HCT116 (cell line): ENCODE measurements around the gene PCDH9. TPM values are rescaled to one million over a fixed set of nuclear protein-coding genes. Genes with fewer than 3 reads are reported as not detected.

ENCODE experiments used
- ATAC-seq: fragments of 200-7000 bp; cut with Tn5 transposase; 2 replicates; pipeline ENCODE4 v1.9.1; 2020; ENCODE audit warnings: mild to moderate bottlenecking, moderate library complexity
- BruUV-seq: library from RNA; stranded (reverse); fragments of 400-500 nt; replicated peaks from 2 replicates; lab custom pipeline; 2021; lab: Mats Ljungman, UMichigan
- CTCF ChIA-PET: fragments of 300-600 bp; sonication (Branson Sonifier 250); formaldehyde crosslinking; loops from one replicate; lab custom pipeline; 2021; ENCODE audit warnings: antibody characterized with exemption; lab: Charles Lee
- POLR2A ChIA-PET: fragments of 300-600, 350-600 bp; sonication (Branson Sonifier 250); formaldehyde crosslinking; loops from one replicate; lab custom pipeline; 2021; ENCODE audit warnings: antibody characterized with exemption; lab: Charles Lee
- RAD21 ChIA-PET, 2 experiments: fragments of 300-600 bp; sonication (Branson Sonifier 250); formaldehyde crosslinking; loops; one replicate each; lab custom pipeline; 2023; ENCODE audit warnings: low total read pairs in 2 of 2; ENCODE audit not compliant: uncharacterized antibody in 2 of 2, unreplicated experiment in 2 of 2, low non-redundant PET in 1 of 2; lab: Charles Lee
- DNase-seq: peaks from one replicate; pipeline ENCODE4 v3.0.0-alpha.2; 2010; ENCODE audit warnings: low read depth, low spot score
- H2AFZ ChIP-seq: fragments of 200-600 bp; shearing (Covaris generic), sonication (generic); 2 replicates; pipeline ENCODE4 v1.6.1; 2017; ENCODE audit warnings: low read depth, mixed run types, mixed read lengths, antibody characterized with exemption, low read length; ENCODE audit not compliant: poor library complexity, severe bottlenecking
- H3K27ac ChIP-seq: 2 replicates; pipeline ENCODE4 v1.5.1; 2012; ENCODE audit warnings: low read depth, low read length
- H3K27me3 ChIP-seq: fragments of 200-600 bp; sonication (generic); 2 replicates; pipeline ENCODE4 v1.6.1; 2016; ENCODE audit warnings: mixed run types, low read length, mixed read lengths; ENCODE audit not compliant: insufficient read depth
- H3K36me3 ChIP-seq, 2 experiments: fragments of 200-500 bp in 1 of 2; fragments of 200-600 bp in 1 of 2; sonication (Bioruptor generic) in 1 of 2; sonication (generic) in 1 of 2; 2 replicates each; pipeline versions ENCODE4 v1.5.1 to v1.6.1; 2014 to 2016; ENCODE audit warnings: low read length in 2 of 2, inconsistent platforms in 1 of 2, mixed read lengths in 1 of 2, mixed run types in 1 of 2; ENCODE audit not compliant: insufficient read depth in 2 of 2, control insufficient read depth in 1 of 2
- H3K4me1 ChIP-seq, 2 experiments: fragments of 200-600 bp in 1 of 2; sonication (generic) in 1 of 2; 2 replicates each; pipeline versions ENCODE4 v1.5.1 to v1.6.1; 2012 to 2017; ENCODE audit warnings: low read length in 2 of 2, inconsistent platforms in 1 of 2, mild to moderate bottlenecking in 1 of 2, mixed read lengths in 1 of 2, mixed run types in 1 of 2, moderate library complexity in 1 of 2; ENCODE audit not compliant: insufficient read depth in 2 of 2, control insufficient read depth in 1 of 2
- H3K4me2 ChIP-seq: fragments of 200-600 bp; sonication (generic); 2 replicates; pipeline ENCODE4 v1.6.1; 2017; ENCODE audit warnings: mixed run types, low read length, mixed read lengths
- H3K4me3 ChIP-seq, 2 experiments: fragments of 200-600 bp in 1 of 2; sonication (generic) in 1 of 2; replicated peaks in 1 of 2; 2 replicates each; pipeline ENCODE4 v1.5.1; 2011 to 2016; ENCODE audit warnings: low read length in 2 of 2, control low read depth in 1 of 2, low read depth in 1 of 2, mild to moderate bottlenecking in 1 of 2, mixed read lengths in 1 of 2, mixed run types in 1 of 2
- H3K79me2 ChIP-seq: fragments of 200-600 bp; sonication (generic); 2 replicates; pipeline ENCODE4 v1.6.1; 2017; ENCODE audit warnings: mild to moderate bottlenecking, mixed run types, low read length, moderate library complexity, mixed read lengths; ENCODE audit not compliant: insufficient read depth
- H3K9ac ChIP-seq: fragments of 200-600 bp; sonication (generic); 2 replicates; pipeline ENCODE4 v1.6.1; 2016; ENCODE audit warnings: low read length, mixed read lengths
- H3K9me2 ChIP-seq: fragments of 200-600 bp; sonication (generic), shearing (Covaris generic); 2 replicates; pipeline ENCODE4 v1.6.1; 2017; ENCODE audit warnings: mixed run types, mild to moderate bottlenecking, moderate library complexity; ENCODE audit not compliant: insufficient read depth
- H3K9me3 ChIP-seq, 2 experiments: fragments of 200-500 bp in 1 of 2; fragments of 200-600 bp in 1 of 2; sonication (Bioruptor generic) in 1 of 2; sonication (generic) in 1 of 2; 2 replicates each; pipeline ENCODE4 v1.6.1; 2014 to 2017; ENCODE audit warnings: low read length in 2 of 2, mixed read lengths in 2 of 2, inconsistent platforms in 1 of 2, low read depth in 1 of 2, mild to moderate bottlenecking in 1 of 2, mixed run types in 1 of 2, moderate library complexity in 1 of 2; ENCODE audit not compliant: control insufficient read depth in 1 of 2, insufficient read depth in 1 of 2
- H4K20me1 ChIP-seq: fragments of 200-600 bp; sonication (generic), shearing (Covaris generic); 2 replicates; pipeline ENCODE4 v1.6.1; 2017; ENCODE audit warnings: mixed run types, mild to moderate bottlenecking, moderate library complexity; ENCODE audit not compliant: insufficient read depth
- CBX3 ChIP-seq: IDR thresholded peaks from 2 replicates; pipeline ENCODE4 v1.6.1; 2012; ENCODE audit warnings: low read depth
- CTCF ChIP-seq, 3 experiments: fragments of 200-600 bp in 1 of 3; sonication (generic) in 1 of 3; IDR thresholded peaks in 2 of 3; conservative IDR thresholded peaks in 1 of 3; 2 replicates each; pipeline ENCODE4 v1.5.1; 2012 to 2017; ENCODE audit warnings: low read depth in 2 of 3, low read length in 2 of 3, antibody characterized with exemption in 1 of 3, borderline replicate concordance in 1 of 3, control low read depth in 1 of 3, mild to moderate bottlenecking in 1 of 3, mixed read lengths in 1 of 3, mixed run types in 1 of 3, moderate library complexity in 1 of 3; ENCODE audit not compliant: insufficient read depth in 1 of 3
- EGR1 ChIP-seq: IDR thresholded peaks from 2 replicates; pipeline ENCODE4 v1.6.1; 2012; ENCODE audit warnings: low read depth
- EZH2 ChIP-seq: fragments of 200-600 bp; sonication (generic); IDR thresholded peaks from 2 replicates; pipeline ENCODE4 v1.6.1; 2017; ENCODE audit warnings: antibody characterized with exemption, mixed run types
- FOSL1 ChIP-seq: IDR thresholded peaks from 2 replicates; pipeline ENCODE4 v1.6.1; 2012; ENCODE audit warnings: low read depth
- POLR2A ChIP-seq: IDR thresholded peaks from 2 replicates; pipeline ENCODE4 v1.7.0; 2011; ENCODE audit warnings: borderline replicate concordance; ENCODE audit not compliant: insufficient read depth, insufficient read length; ENCODE audit errors: extremely low read depth
- REST ChIP-seq: IDR thresholded peaks from 2 replicates; pipeline ENCODE4 v1.6.1; 2012; ENCODE audit warnings: low read depth
- SIN3A ChIP-seq: IDR thresholded peaks from 2 replicates; pipeline ENCODE4 v1.6.1; 2012; ENCODE audit warnings: low read depth
- SP1 ChIP-seq: IDR thresholded peaks from 2 replicates; pipeline ENCODE4 v1.6.1; 2012; ENCODE audit warnings: low read depth
- SRF ChIP-seq: IDR thresholded peaks from 2 replicates; pipeline ENCODE4 v1.6.1; 2012; ENCODE audit warnings: low read depth
- YY1 ChIP-seq: IDR thresholded peaks from 2 replicates; pipeline ENCODE4 v1.6.1; 2011; ENCODE audit warnings: low read length, low read depth, moderate library complexity, mild to moderate bottlenecking; ENCODE audit not compliant: insufficient replicate concordance; ENCODE audit errors: extremely low read depth
- ZBTB33 ChIP-seq: IDR thresholded peaks from 2 replicates; pipeline ENCODE4 v1.6.1; 2011; ENCODE audit warnings: mild to moderate bottlenecking, low read length, moderate library complexity; ENCODE audit not compliant: insufficient replicate concordance; ENCODE audit errors: extremely low read depth
- ZNF274 ChIP-seq: fragments of 200-500 bp; sonication (Bioruptor generic); IDR thresholded peaks from 2 replicates; pipeline ENCODE4 v1.6.1; 2014; ENCODE audit warnings: mild to moderate bottlenecking, low read depth, low read length, inconsistent platforms
- intact Hi-C: fragments of 100-400 bp; cut with micrococcal nuclease; formaldehyde crosslinking; loops from 2 replicates; pipeline ENCODE4 v1.10.0; 2022
- total RNA-seq: library from RNA; stranded (reverse); gene quantifications from one replicate; pipeline ENCODE4 v1.2.1, GENCODE V29; 2021; ENCODE audit not compliant: unreplicated experiment

The PCDH9 gene
- total RNA-seq, 1 experiment from 2014 or later = 0.02 TPM

- ATAC-seq (no peak), DNase-seq (no peak)
- H3K79me2 ChIP-seq = no peaks in the 10 kb centered on the region
- no peak overlapping the region for H3K27ac ChIP-seq
- H3K36me3 ChIP-seq = no peaks in the 10 kb centered on the region
- H3K9me3 ChIP-seq = no peaks in the 10 kb centered on the region
- no peaks in the 10 kb centered on the region for H3K27me3 ChIP-seq
- ChIA-PET RAD21 (no interaction called here), POLR2A (no interaction called here), CTCF (no interaction called here)
- H3K9ac ChIP-seq = no peak overlapping the region
- H3K4me1 ChIP-seq = no peaks in the 10 kb centered on the region
- TF ChIP-seq SRF (no peak), EZH2 (no peak), REST (no peak), CBX3 (no peak), EGR1 (no peak), FOSL1 (no peak), POLR2A (no peak), SIN3A (no peak), SP1 (no peak), ZNF274 (no peak), ZBTB33 (no peak), YY1 (no peak), CTCF (IDR thresholded peaks at IDR 0.05 in 2 of 3, conservative IDR thresholded peaks at IDR 0.05 in 1 of 3; ENCODE audit: borderline replicate concordance in 1 of 3, insufficient read depth in 1 of 3, low read depth in 2 of 3, low read length in 2 of 3) (no peak)
- H4K20me1 ChIP-seq = no peaks in the 10 kb centered on the region
- intact Hi-C loops = no loop called here
- no peak overlapping the region for H2AFZ ChIP-seq
- no peaks in the 10 kb centered on the region for H3K9me2 ChIP-seq
- no peak overlapping the region for H3K4me3 ChIP-seq
- no peak overlapping the region for H3K4me2 ChIP-seq
- no TSS peak for BruUV-seq
Measured at GRCh38 chr13:67084066-67084465, 146.1 kb downstream of the PCDH9 start.
